A549 (cell line): ENCODE data around the gene KCNAB3. TPM values are rescaled to one million over a fixed set of nuclear protein-coding genes. Genes with fewer than 3 reads are reported as not detected.
A peak's percentile ranks its signal among the peaks of the same experiment; 100 is the strongest.

Experiments
- ATAC-seq, 2 experiments: fragments of 200-7000 bp in 1 of 2; fragments of >200 bp in 1 of 2; cut with Nextera tagmentation in 1 of 2; cut with Tn5 transposase in 1 of 2; 3 replicates each; pipeline versions ENCODE4 v1.8.0 to v1.9.1; 2018 to 2020; ENCODE audit warnings: mild to moderate bottlenecking in 1 of 2, moderate library complexity in 1 of 2
- CTCF ChIA-PET: fragments of 300-600 bp; sonication (Branson Sonifier 250); formaldehyde crosslinking; extraction: SDS; loops from one replicate; lab custom pipeline; 2021; ENCODE audit warnings: antibody characterized with exemption, inconsistent platforms; lab: Yijun Ruan, JAX
- POLR2A ChIA-PET: fragments of 350-600 bp; formaldehyde crosslinking; extraction: SDS; loops from one replicate; lab custom pipeline; 2021; ENCODE audit warnings: antibody characterized with exemption, inconsistent platforms; lab: Yijun Ruan, JAX
- DNase-seq, 2 experiments: peaks; one replicate each; pipeline versions ENCODE4 v3.0.0 to v3.0.0-alpha.2; 2011 to 2016; ENCODE audit warnings: low read depth in 1 of 2, low spot score in 1 of 2
- FAIRE-seq: peaks from 2 replicates; lab custom pipeline; 2011; peaks lifted over from hg19 to GRCh38; lab: Jason Lieb, UNC
- H3K27ac ChIP-seq, 2 experiments: fragments of >200 bp; sonication (Bioruptor Twin); formaldehyde crosslinking; 3 replicates each; pipeline ENCODE4 v1.5.1; 2016 to 2017
- H3K4me1 ChIP-seq: fragments of >200 bp; sonication (Bioruptor Twin); formaldehyde crosslinking; 3 replicates; pipeline ENCODE4 v1.6.1; 2016
- H3K4me2 ChIP-seq: fragments of >200 bp; sonication (Bioruptor Twin); formaldehyde crosslinking; 3 replicates; pipeline ENCODE4 v1.6.1; 2016
- H3K4me3 ChIP-seq: fragments of >200 bp; sonication (Bioruptor Twin); formaldehyde crosslinking; 3 replicates; pipeline ENCODE4 v1.5.1; 2016
- H3K9me3 ChIP-seq: fragments of >200 bp; sonication (Bioruptor Twin); formaldehyde crosslinking; 3 replicates; pipeline ENCODE4 v1.6.1; 2016
- BCL3 ChIP-seq: fragments of >200 bp; sonication (Bioruptor Twin); formaldehyde crosslinking; IDR thresholded peaks from 3 replicates; pipeline ENCODE4 v1.6.1; 2016
- BHLHE40 ChIP-seq: IDR thresholded peaks from 2 replicates; pipeline ENCODE4 v1.6.1; 2012; ENCODE audit warnings: low read depth, low read length, inconsistent platforms
- CBX2 ChIP-seq: fragments of 200-600 bp; sonication (generic); IDR thresholded peaks from 2 replicates; pipeline ENCODE4 v1.6.1; 2016; ENCODE audit warnings: low read depth, mild to moderate bottlenecking, borderline replicate concordance
- CTCF ChIP-seq: fragments of >200 bp; sonication (Bioruptor Twin); formaldehyde crosslinking; IDR thresholded peaks from 3 replicates; pipeline ENCODE4 v1.5.1; 2016
- HMGXB4 ChIP-seq: fragments of 250-450 bp; sonication (Bioruptor Pico); IDR thresholded peaks from 2 replicates; pipeline ENCODE4 v1.5.0; 2021; ENCODE audit warnings: mild to moderate bottlenecking, moderate library complexity, borderline replicate concordance
- HOXA7 ChIP-seq: fragments of 250-450 bp; sonication (Bioruptor Pico); IDR thresholded peaks from 2 replicates; pipeline ENCODE4 v1.5.0; 2020; ENCODE audit warnings: mild to moderate bottlenecking, moderate library complexity
- HOXB5 ChIP-seq: fragments of 250-450 bp; sonication (Bioruptor Pico); IDR thresholded peaks from 2 replicates; pipeline ENCODE4 v1.5.0; 2020; ENCODE audit warnings: mild to moderate bottlenecking, moderate library complexity
- JUN ChIP-seq, 2 experiments: fragments of >200 bp; sonication (Bioruptor Twin); formaldehyde crosslinking; IDR thresholded peaks; 2 replicates in 1 of 2; 3 replicates in 1 of 2; pipeline ENCODE4 v1.6.1; 2016 to 2017
- KDM1A ChIP-seq: fragments of 200-600 bp; sonication (generic); IDR thresholded peaks from 2 replicates; pipeline ENCODE4 v1.6.1; 2016; ENCODE audit warnings: low read depth, mild to moderate bottlenecking
- MAFK ChIP-seq: fragments of 450-650 bp; IDR thresholded peaks from 2 replicates; pipeline ENCODE4 v1.6.1; 2014; ENCODE audit not compliant: partially characterized antibody
- MAX ChIP-seq: IDR thresholded peaks from 2 replicates; pipeline ENCODE4 v1.6.1; 2012
- MAZ ChIP-seq: fragments of 150-350 bp; IDR thresholded peaks from 2 replicates; pipeline ENCODE4 v1.6.1; 2014; ENCODE audit warnings: antibody characterized with exemption, low read depth, low read length, borderline replicate concordance
- NPAS2 ChIP-seq: fragments of 250-450 bp; sonication (Bioruptor Pico); IDR thresholded peaks from 2 replicates; pipeline ENCODE4 v1.8.0; 2022; ENCODE audit warnings: mild to moderate bottlenecking, moderate library complexity, borderline replicate concordance
- NR3C1 ChIP-seq: fragments of >200 bp; sonication (Bioruptor Twin); formaldehyde crosslinking; IDR thresholded peaks from 3 replicates; pipeline ENCODE4 v1.6.1; 2017
- PHF8 ChIP-seq: fragments of 200-600 bp; sonication (generic); IDR thresholded peaks from 2 replicates; pipeline ENCODE4 v1.6.1; 2016; ENCODE audit warnings: low read depth, mild to moderate bottlenecking, antibody characterized with exemption, moderate library complexity, borderline replicate concordance
- RAD21 ChIP-seq, 2 experiments: fragments of >200 bp in 1 of 2; sonication (Bioruptor Twin) in 1 of 2; formaldehyde crosslinking in 1 of 2; IDR thresholded peaks in 1 of 2; conservative IDR thresholded peaks in 1 of 2; 2 replicates in 1 of 2; 3 replicates in 1 of 2; pipeline ENCODE4 v1.6.1; 2012 to 2018; ENCODE audit warnings: inconsistent platforms in 1 of 2
- RARB ChIP-seq: fragments of 250-450 bp; sonication (Bioruptor Pico); IDR thresholded peaks from 2 replicates; pipeline ENCODE4 v1.8.0; 2021; ENCODE audit warnings: mild to moderate bottlenecking, moderate library complexity
- RCOR1 ChIP-seq: fragments of 150-350 bp; IDR thresholded peaks from 2 replicates; pipeline ENCODE4 v1.6.1; 2014; ENCODE audit warnings: antibody characterized with exemption, low read length, low read depth
- RFX5 ChIP-seq: fragments of 450-650 bp; IDR thresholded peaks from 2 replicates; pipeline ENCODE4 v1.7.1; 2014; ENCODE audit warnings: antibody characterized with exemption, mild to moderate bottlenecking, moderate library complexity
- RNF2 ChIP-seq: fragments of 200-600 bp; sonication (generic); IDR thresholded peaks from 2 replicates; pipeline ENCODE4 v1.6.1; 2016; ENCODE audit warnings: low read depth, mild to moderate bottlenecking, antibody characterized with exemption, moderate library complexity, borderline replicate concordance
- TFCP2L1 ChIP-seq: fragments of 250-450 bp; sonication (Bioruptor Pico); IDR thresholded peaks from 2 replicates; pipeline ENCODE4 v1.5.0; 2021; ENCODE audit warnings: mild to moderate bottlenecking
- TP53 ChIP-seq: fragments of 250-450 bp; sonication (Bioruptor Pico); IDR thresholded peaks from 2 replicates; pipeline ENCODE4 v1.5.0; 2021; ENCODE audit warnings: mild to moderate bottlenecking, moderate library complexity
- ZSCAN20 ChIP-seq: fragments of 250-450 bp; sonication (Bioruptor Pico); IDR thresholded peaks from 2 replicates; pipeline ENCODE4 v1.8.0; 2022; ENCODE audit warnings: mild to moderate bottlenecking, moderate library complexity
- WGBS: methylation state at CpG from one replicate; pipeline ENCODE4 v1.1.6; 2017; ENCODE audit errors: missing lambda C conversion rate; 5-methylcytosine and 5-hydroxymethylcytosine counted together
- polyA plus RNA-seq, 4 experiments: library from polyadenylated mRNA; depleted of rRNA in 3 of 4; stranded (reverse); fragments of >200 nt; fragmentation: RNase III in 1 of 4; extraction: RNeasy Plus Mini Kit Qiagen cat#74134 plus additional on column Dnase treatment in 1 of 4; gene quantifications; 2 replicates in 3 of 4; 3 replicates in 1 of 4; pipeline ENCODE4 v1.2.3, GENCODE V29; 2011 to 2017

KCNAB3 gene
- polyA plus RNA-seq, 2 of the 4 experiments (the other 2 are of a cell fraction): 2.7 to 3.2 TPM

GRCh38 chr17:7916808-7917207, 12.8 kb downstream of the KCNAB3 start:
- Histone ChIP-seq H3K27ac (no peak overlapping the region), H3K4me2 (peak overlapping the region; percentile 88; the same call in 2 of the 3 replicates), H3K4me3 (no peak overlapping the region), H3K4me1 (peaks cover 13% of the 10 kb centered on the region), H3K9me3 (no peaks in the 10 kb centered on the region)
- no peak for TF ChIP-seq JUN (IDR thresholded peaks at IDR 0.05)
- TF ChIP-seq HOXB5: no peak
- TF ChIP-seq TP53 (CRISPR knock-in tag): no peak
- TF ChIP-seq HMGXB4: no peak
- TF ChIP-seq MAFK: no peak
- no peak for TF ChIP-seq CTCF
- TF ChIP-seq RARB: no peak
- TF ChIP-seq RFX5: no peak
- TF ChIP-seq HOXA7 (CRISPR knock-in tag): no peak
- TF ChIP-seq MAZ: no peak
- no peak for TF ChIP-seq PHF8
- no peak for TF ChIP-seq BCL3
- TF ChIP-seq KDM1A: no peak
- no peak for TF ChIP-seq RAD21 (conservative IDR thresholded peaks at IDR 0.05 in 1 of 2, IDR thresholded peaks at IDR 0.05 in 1 of 2)
- no peak for TF ChIP-seq TFCP2L1 (CRISPR knock-in tag)
- TF ChIP-seq NR3C1: no peak
- TF ChIP-seq NPAS2: no peak
- TF ChIP-seq ZSCAN20 (CRISPR knock-in tag): no peak
- no peak for TF ChIP-seq CBX2
- ATAC-seq (no peak), FAIRE-seq (no peak), DNase-seq (no peak)
- WGBS: 95% methylated on average over 2 of the region's 2 CpGs
- POLR2A ChIA-PET: interaction anchor here (2.3 kb wide), 1 partner anchor 16 kb away, joined by 20 read pairs; the partner anchor contains the start of genes CNTROB and TRAPPC1
- CTCF ChIA-PET: interaction anchor here (0.6 to 14.8 kb wide), 18 partner anchors 10 to 180 kb away, joined by 3 to 372 read pairs (median 4); partner anchors contain the start of genes CHD3, CNTROB, KCNAB3 and TRAPPC1

- no peak for FAIRE-seq
- H3K4me1 ChIP-seq: peaks cover 13% of the 10 kb centered on the region
- peak overlapping the region; percentile 82 to 92 for H3K27ac ChIP-seq
- peak overlapping the region; percentile 88 for H3K4me2 ChIP-seq
- ChIA-PET POLR2A (interaction anchor here (0.7 to 2.3 kb wide), 8 partner anchors 10 to 125 kb away, joined by 3 to 20 read pairs (median 6); partner anchors contain the start of genes CNTROB, NAA38 and TRAPPC1), CTCF (interaction anchor here (0.7 to 14.8 kb wide), 20 partner anchors 9 to 163 kb away, joined by 3 to 372 read pairs (median 4); partner anchors contain the start of genes CHD3, CNTROB, KCNAB3 and TRAPPC1)
- no peak for DNase-seq
- peak overlapping the region; percentile 48 for H3K4me3 ChIP-seq
- H3K9me3 ChIP-seq: no peaks in the 10 kb centered on the region
- WGBS: 58% methylated on average over 15 of the region's 15 CpGs
- ATAC-seq: no peak
- TF ChIP-seq BHLHE40 (peak; percentile 50; the same call in 1 of the 2 replicates), CTCF (no peak), RARB (no peak), MAX (no peak), RNF2 (peak; percentile 83; the same call in 1 of the 2 replicates), MAFK (no peak), RAD21 (conservative IDR thresholded peaks at IDR 0.05 in 1 of 2, IDR thresholded peaks at IDR 0.05 in 1 of 2) (no peak), TP53 (CRISPR knock-in tag) (no peak), RCOR1 (no peak)
These were observed 13.3 kb downstream of the KCNAB3 start for GRCh38 chr17:7916385-7916682.
